Left lung (tissue), 10 donors: ENCODE data around the gene FSTL5. TPM values are rescaled to one million over a fixed set of nuclear protein-coding genes. Genes with fewer than 3 reads are reported as not detected.

Experiments used
- ATAC-seq: fragments of 200-7000 bp; cut with Tn5 transposase; one replicate; pipeline ENCODE4 v1.9.1; 2020; ENCODE audit warnings: moderate library complexity
- DNase-seq, 4 donors: peaks; one replicate each; pipeline ENCODE4 v3.0.0-alpha.2; 2013 to 2020
- H3K27ac ChIP-seq, 2 donors: fragments of 200-600 bp; sonication (generic) in 1 of 2; one replicate each; pipeline versions ENCODE4 v1.5.0 to v1.8.0; 2020 to 2021
- H3K27me3 ChIP-seq, 2 donors: fragments of 200-600 bp; sonication (generic) in 1 of 2; one replicate each; pipeline versions ENCODE4 v1.5.0 to v1.8.0; 2020 to 2021
- H3K36me3 ChIP-seq, 2 donors: fragments of 200-600 bp; sonication (generic) in 1 of 2; one replicate each; pipeline versions ENCODE4 v1.5.0 to v1.8.0; 2020 to 2021
- H3K4me1 ChIP-seq, 2 donors: fragments of 200-600 bp; one replicate each; pipeline ENCODE4 v1.8.0; 2021
- H3K4me3 ChIP-seq, 2 donors: fragments of 200-600 bp; sonication (generic) in 1 of 2; one replicate each; pipeline versions ENCODE4 v1.5.0 to v1.8.0; 2020 to 2021; ENCODE audit warnings: mild to moderate bottlenecking in 1 of 2
- H3K9me3 ChIP-seq, 2 donors: fragments of 200-600 bp; sonication (generic) in 1 of 2; one replicate each; pipeline versions ENCODE4 v1.5.0 to v1.8.0; 2020 to 2021
- intact Hi-C, 2 donors: fragments of 100-400 bp; cut with DNase I; formaldehyde crosslinking; loops; one replicate each; pipeline versions ENCODE4 v1.11.2 to v1.14.2; 2022
- polyA plus RNA-seq, 6 donors: library from polyadenylated mRNA; unstranded; fragments of 120-200 nt; gene quantifications; one replicate each; pipeline ENCODE4 v1.2.1, GENCODE V29; 2013; ENCODE audit not compliant: insufficient read length in 6 of 6
- total RNA-seq, 2 donors: library from RNA; stranded (reverse); fragmentation: NEBNext Ultra II Directional; extraction: Animal tissue kit (Norgen Biotek cat#: 25700); gene quantifications; one replicate each; pipeline ENCODE4 v1.2.1, GENCODE V29; 2021
- TF ChIP-seq, protein P1 (sequence below), 2 donors: fragments of 200-600 bp; sonication (generic) in 1 of 2; IDR thresholded peaks; one replicate each; pipeline versions ENCODE4 v1.5.0 to v1.8.0; 2021; ENCODE audit warnings: antibody characterized with exemption in 2 of 2
- donor health status: DM: no; HTN: yes; CAD: no.
- donor health status: DM: no; HTN: no; CAD: no.

FSTL5 gene
- total and polyA plus RNA-seq, 8 donors: 0.14 to 0.60 (median 0.31) TPM; not detected in 2

GRCh38 chr4:161442921-161443320 lies 720.9 kb downstream of the FSTL5 start:
- TF ChIP-seq, protein P1, sequence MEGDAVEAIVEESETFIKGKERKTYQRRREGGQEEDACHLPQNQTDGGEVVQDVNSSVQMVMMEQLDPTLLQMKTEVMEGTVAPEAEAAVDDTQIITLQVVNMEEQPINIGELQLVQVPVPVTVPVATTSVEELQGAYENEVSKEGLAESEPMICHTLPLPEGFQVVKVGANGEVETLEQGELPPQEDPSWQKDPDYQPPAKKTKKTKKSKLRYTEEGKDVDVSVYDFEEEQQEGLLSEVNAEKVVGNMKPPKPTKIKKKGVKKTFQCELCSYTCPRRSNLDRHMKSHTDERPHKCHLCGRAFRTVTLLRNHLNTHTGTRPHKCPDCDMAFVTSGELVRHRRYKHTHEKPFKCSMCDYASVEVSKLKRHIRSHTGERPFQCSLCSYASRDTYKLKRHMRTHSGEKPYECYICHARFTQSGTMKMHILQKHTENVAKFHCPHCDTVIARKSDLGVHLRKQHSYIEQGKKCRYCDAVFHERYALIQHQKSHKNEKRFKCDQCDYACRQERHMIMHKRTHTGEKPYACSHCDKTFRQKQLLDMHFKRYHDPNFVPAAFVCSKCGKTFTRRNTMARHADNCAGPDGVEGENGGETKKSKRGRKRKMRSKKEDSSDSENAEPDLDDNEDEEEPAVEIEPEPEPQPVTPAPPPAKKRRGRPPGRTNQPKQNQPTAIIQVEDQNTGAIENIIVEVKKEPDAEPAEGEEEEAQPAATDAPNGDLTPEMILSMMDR (IDR thresholded peaks at IDR 0.05): no peak
- Histone ChIP-seq H3K36me3 (no peaks in the 10 kb centered on the region), H3K27me3 (no peaks in the 10 kb centered on the region), H3K4me1 (no peaks in the 10 kb centered on the region), H3K9me3 (no peaks in the 10 kb centered on the region), H3K4me3 (no peak overlapping the region), H3K27ac (no peak overlapping the region)
- intact Hi-C loops: no loop called here
- peak in 1 of 4 donors; percentile 11 for DNase-seq
- ATAC-seq: no peak

GRCh38 chr4:161438096-161438495 lies 725.7 kb downstream of the FSTL5 start:
- ATAC-seq: no peak
- Histone ChIP-seq H3K27ac (no peak overlapping the region), H3K27me3 (no peaks in the 10 kb centered on the region), H3K36me3 (no peaks in the 10 kb centered on the region), H3K9me3 (no peaks in the 10 kb centered on the region), H3K4me3 (no peak overlapping the region), H3K4me1 (no peaks in the 10 kb centered on the region)
- TF ChIP-seq, protein P1 (IDR thresholded peaks at IDR 0.05): no peak
- no peak for DNase-seq
- intact Hi-C loops: no loop called here

DNA sequence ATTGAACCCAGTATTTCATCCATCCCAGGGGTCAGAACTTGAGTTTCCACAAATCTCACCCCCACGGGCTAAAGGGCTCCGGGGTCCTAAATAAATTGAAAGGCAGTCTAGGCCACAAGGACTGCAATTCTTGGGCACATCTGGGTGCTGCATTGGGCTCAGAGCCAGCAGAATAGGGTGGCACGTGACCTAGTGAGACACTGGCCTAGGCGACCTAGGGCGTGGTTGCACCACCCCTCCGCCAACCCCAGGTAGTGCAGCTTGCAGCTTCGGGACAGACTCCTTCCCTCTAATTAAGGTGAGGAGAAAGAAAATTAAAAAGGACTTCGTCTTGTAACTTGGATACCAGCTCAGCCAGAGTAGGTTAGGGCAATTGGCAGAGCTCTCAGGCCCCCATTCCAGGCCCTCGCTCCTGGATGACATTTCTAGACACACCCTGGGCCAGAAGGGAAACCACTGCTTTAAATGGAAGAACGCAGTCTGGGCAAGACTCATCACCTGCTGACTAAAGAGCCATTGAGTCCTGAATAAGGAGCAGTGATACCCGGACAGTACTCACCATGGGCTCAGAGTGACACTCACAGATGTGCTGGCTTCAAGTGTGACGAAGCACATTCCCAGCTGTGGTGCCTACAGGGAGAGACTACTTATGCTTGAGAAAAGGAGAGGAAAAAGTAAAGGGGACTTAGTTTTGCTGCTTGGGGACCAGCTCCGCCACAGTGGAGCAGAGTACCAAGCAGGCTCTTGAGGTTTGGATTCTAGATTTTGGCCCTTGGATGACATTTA lies 735.4 kb downstream of the FSTL5 start:
- DNase-seq: peak in 1 of 4 donors; percentile 37
- TF ChIP-seq, protein P1 (IDR thresholded peaks at IDR 0.05): no peak
- H3K36me3 ChIP-seq: no peaks in the 10 kb centered on the region
- no peak overlapping the region for H3K4me3 ChIP-seq
- no peak overlapping the region for H3K27ac ChIP-seq
- no peak for ATAC-seq
- intact Hi-C loops: no loop called here
- no peaks in the 10 kb centered on the region for H3K4me1 ChIP-seq
- peaks cover 0 to 4% of the 10 kb centered on the region in 2 donors for H3K9me3 ChIP-seq
- H3K27me3 ChIP-seq: no peaks in the 10 kb centered on the region

- intact Hi-C loops: no loop called here
- Histone ChIP-seq H3K9me3 (no peaks in the 10 kb centered on the region), H3K4me1 (no peaks in the 10 kb centered on the region), H3K27me3 (no peaks in the 10 kb centered on the region), H3K4me3 (no peak overlapping the region), H3K27ac (no peak overlapping the region), H3K36me3 (no peaks in the 10 kb centered on the region)
- ATAC-seq: peak; percentile 30
- TF ChIP-seq, protein P1 (IDR thresholded peaks at IDR 0.05): no peak
- DNase-seq: peak in 1 of 4 donors; percentile 10
Measured at GRCh38 chr4:161419822-161420221, 744.0 kb downstream of the FSTL5 start.

DNA sequence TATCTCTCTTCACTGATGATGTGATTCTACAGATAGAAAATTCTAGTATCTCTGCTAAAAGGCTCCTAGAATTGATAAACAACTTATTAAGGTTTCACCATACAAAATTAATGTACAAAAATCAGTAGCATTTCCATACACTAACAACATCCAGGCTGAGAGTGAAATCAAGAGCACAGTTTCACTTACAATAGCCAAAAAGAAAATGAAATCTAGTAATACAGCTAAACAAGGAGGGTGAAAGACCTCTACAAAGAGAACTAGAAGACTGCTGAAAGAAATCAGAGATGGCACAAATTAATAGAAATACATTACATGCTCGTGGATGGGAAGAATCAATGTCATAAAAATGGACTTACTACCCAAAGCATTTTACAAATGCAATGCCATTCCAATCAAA lies 751.9 kb downstream of the FSTL5 start:
- DNase-seq: no peak
- TF ChIP-seq, protein P1 (IDR thresholded peaks at IDR 0.05): no peak

More for the DNA sequence above, 751.9 kb downstream of the FSTL5 start:
- H3K4me1 ChIP-seq: no peaks in the 10 kb centered on the region
- ATAC-seq: no peak
- intact Hi-C loops: no loop called here
- no peaks in the 10 kb centered on the region for H3K27me3 ChIP-seq
- H3K9me3 ChIP-seq: no peaks in the 10 kb centered on the region
- no peak overlapping the region for H3K27ac ChIP-seq
- H3K36me3 ChIP-seq: no peaks in the 10 kb centered on the region
- H3K4me3 ChIP-seq: no peak overlapping the region
